ENCODE data around the gene MYO6.

MYO6 gene

GRCh38 chr6:75946146-75946831, 197.2 kb downstream of the MYO6 start:
- WGBS, 2 experiments (ENCODE audit: insufficient coverage in 2 of 2) = 86% methylated on average over 1 of the region's 4 CpGs; no CpG with 5 or more reads in 1 of the 2 experiments
- no peaks in the 10 kb centered on the region for H3K9me3 ChIP-seq (ENCODE audit: control insufficient read depth, low read length)
- no peak overlapping the region for H3K4me3 ChIP-seq (ENCODE audit: extremely low read depth, insufficient read depth, low read length, poor library complexity, severe bottlenecking)
- no peaks in the 10 kb centered on the region for H3K4me1 ChIP-seq (ENCODE audit: control insufficient read depth, insufficient read depth, low read length, poor library complexity, severe bottlenecking)
- no peaks in the 10 kb centered on the region for H3K36me3 ChIP-seq (ENCODE audit: control insufficient read depth, insufficient read depth, low read length)
- no peak overlapping the region for H3K27ac ChIP-seq (ENCODE audit: low read depth, low read length, severe bottlenecking)

- Histone ChIP-seq H3K27ac (ENCODE audit: low read depth, low read length, severe bottlenecking) (no peak overlapping the region), H3K4me1 (ENCODE audit: control insufficient read depth, insufficient read depth, low read length, poor library complexity, severe bottlenecking) (no peaks in the 10 kb centered on the region), H3K36me3 (ENCODE audit: control insufficient read depth, insufficient read depth, low read length) (no peaks in the 10 kb centered on the region), H3K4me3 (ENCODE audit: extremely low read depth, insufficient read depth, low read length, poor library complexity, severe bottlenecking) (no peak overlapping the region), H3K9me3 (ENCODE audit: control insufficient read depth, low read length) (no peaks in the 10 kb centered on the region)
- WGBS, 2 experiments (ENCODE audit: insufficient coverage in 2 of 2) = 100% methylated on average over 1 to 2 of the region's 5 CpGs
Measured at GRCh38 chr6:75947935-75948334, 198.9 kb downstream of the MYO6 start.

GRCh38 chr6:75952128-75952527, 203.1 kb downstream of the MYO6 start:
- Histone ChIP-seq H3K36me3 (ENCODE audit: control insufficient read depth, insufficient read depth, low read length) (no peaks in the 10 kb centered on the region), H3K27ac (ENCODE audit: low read depth, low read length, severe bottlenecking) (no peak overlapping the region), H3K4me3 (ENCODE audit: extremely low read depth, insufficient read depth, low read length, poor library complexity, severe bottlenecking) (no peak overlapping the region), H3K4me1 (ENCODE audit: control insufficient read depth, insufficient read depth, low read length, poor library complexity, severe bottlenecking) (no peaks in the 10 kb centered on the region), H3K9me3 (ENCODE audit: control insufficient read depth, low read length) (no peaks in the 10 kb centered on the region)
- no CpG with 5 or more reads among the region's 3 CpGs for WGBS, 2 experiments (ENCODE audit: insufficient coverage in 2 of 2)

- Histone ChIP-seq H3K27ac (ENCODE audit: low read depth, low read length, severe bottlenecking) (no peak overlapping the region), H3K9me3 (ENCODE audit: control insufficient read depth, low read length) (peaks cover 4% of the 10 kb centered on the region), H3K36me3 (ENCODE audit: control insufficient read depth, insufficient read depth, low read length) (no peaks in the 10 kb centered on the region), H3K4me1 (ENCODE audit: control insufficient read depth, insufficient read depth, low read length, poor library complexity, severe bottlenecking) (no peaks in the 10 kb centered on the region), H3K4me3 (ENCODE audit: extremely low read depth, insufficient read depth, low read length, poor library complexity, severe bottlenecking) (no peak overlapping the region)
- WGBS, 2 experiments (ENCODE audit: insufficient coverage in 2 of 2) = 86 to 100% methylated on average over 1 of the region's 1 CpG
Measured at GRCh38 chr6:75963569-75963968, 214.5 kb downstream of the MYO6 start.

- Histone ChIP-seq H3K36me3 (ENCODE audit: control insufficient read depth, insufficient read depth, low read length) (no peaks in the 10 kb centered on the region), H3K27ac (ENCODE audit: low read depth, low read length, severe bottlenecking) (no peak overlapping the region), H3K4me3 (ENCODE audit: extremely low read depth, insufficient read depth, low read length, poor library complexity, severe bottlenecking) (no peak overlapping the region), H3K4me1 (ENCODE audit: control insufficient read depth, insufficient read depth, low read length, poor library complexity, severe bottlenecking) (no peaks in the 10 kb centered on the region), H3K9me3 (ENCODE audit: control insufficient read depth, low read length) (no peaks in the 10 kb centered on the region)
Measured at GRCh38 chr6:75968143-75968542, 219.1 kb downstream of the MYO6 start.

Measured in mesodermal cell (in vitro differentiated cells).